KBM-7 (cell line): ENCODE measurements around the gene MALAT1.
A peak's percentile ranks its signal among the peaks of the same experiment; 100 is the strongest.
"Not testable (repeated sequence)": the region's sequence is repeated elsewhere in the genome, so short reads cannot be mapped to it uniquely, and the experiment has no call there.

Experiments
- DNase-seq: peaks from one replicate; pipeline ENCODE4 v3.0.0-alpha.2; 2015
- in situ Hi-C: fragments of 300-500 bp; cut with MboI; formaldehyde crosslinking; loops from 2 replicates; pipeline ENCODE4 v1.14.3; 2020; ENCODE audit warnings: low sequenced_read_pairs, low pct_unique_long_range_greater_than_20kb, mixed read lengths

Gene MALAT1

GRCh38 chr11:65498977-65499712, at the start of gene MALAT1:
MALAT1 (plus strand) TSS chr11:65499045.
- in situ Hi-C loops, result no loop called here
- peak; percentile 91 for DNase-seq

GRCh38 chr11:65451301-65451700, 47.5 kb upstream of the MALAT1 start:
- in situ Hi-C loops, DNase-seq: not testable (repeated sequence)

- in situ Hi-C loops, DNase-seq: not testable (repeated sequence)
These were observed 46.6 kb upstream of the MALAT1 start for GRCh38 chr11:65452259-65452658.

- in situ Hi-C loops, result no loop called here
- DNase-seq, result no peak
These were observed 45.9 kb upstream of the MALAT1 start for GRCh38 chr11:65452806-65453490.

- DNase-seq, result no peak
- in situ Hi-C loops, result no loop called here
These were observed 44.5 kb upstream of the MALAT1 start for GRCh38 chr11:65454311-65454695.

GRCh38 chr11:65454696-65455456, 44.0 kb upstream of the MALAT1 start:
- DNase-seq, result peak; percentile 92
- in situ Hi-C loops, result no loop called here

GRCh38 chr11:65456418-65456817, 42.4 kb upstream of the MALAT1 start:
- in situ Hi-C loops, result no loop called here
- DNase-seq, result no peak

GRCh38 chr11:65459552-65459951, 39.3 kb upstream of the MALAT1 start:
- in situ Hi-C loops, result no loop called here
- DNase-seq, result no peak

- DNase-seq, result not testable (repeated sequence)
These were observed 33.4 kb upstream of the MALAT1 start for GRCh38 chr11:65465471-65465870.

GRCh38 chr11:65467306-65467705, 31.5 kb upstream of the MALAT1 start:
- in situ Hi-C loops, DNase-seq: not testable (repeated sequence)

More at GRCh38 chr11:65465471-65465870, 33.4 kb upstream of the MALAT1 start:
- in situ Hi-C loops, result not testable (repeated sequence)

GRCh38 chr11:65468874-65469333, 29.9 kb upstream of the MALAT1 start:
- in situ Hi-C loops, result no loop called here
- DNase-seq, result peak; percentile 79

- DNase-seq, result no peak
- in situ Hi-C loops, result no loop called here
These were observed 28.3 kb upstream of the MALAT1 start for GRCh38 chr11:65470433-65471049.

- peak; percentile 79 for DNase-seq
- in situ Hi-C loops, result no loop called here
These were observed 27.4 kb upstream of the MALAT1 start for GRCh38 chr11:65471447-65471891.

- DNase-seq, in situ Hi-C loops: not testable (repeated sequence)
These were observed 26.1 kb upstream of the MALAT1 start for GRCh38 chr11:65472588-65473277.

GRCh38 chr11:65473278-65473860, 25.5 kb upstream of the MALAT1 start:
- DNase-seq, result no peak
- in situ Hi-C loops, result no loop called here

GRCh38 chr11:65474864-65475263, 24.0 kb upstream of the MALAT1 start:
- in situ Hi-C loops, result no loop called here

GRCh38 chr11:65476632-65477148, 22.2 kb upstream of the MALAT1 start:
- peak; percentile 29 for DNase-seq
- in situ Hi-C loops, result no loop called here

More at GRCh38 chr11:65474864-65475263, 24.0 kb upstream of the MALAT1 start:
- DNase-seq, result no peak
